Kidney (tissue), 14 donors: ENCODE data around the gene PSIP1. TPM values are rescaled to one million over a fixed set of nuclear protein-coding genes. Genes with fewer than 3 reads are reported as not detected.

ENCODE experiments used
- DNase-seq, 5 donors: peaks; one replicate each; pipeline ENCODE4 v3.0.0-alpha.2; 2013 to 2020
- FAIRE-seq: peaks from 2 replicates; lab custom pipeline; 2012; peaks lifted over from hg19 to GRCh38; lab: Jason Lieb, UNC
- H3K27ac ChIP-seq, 2 donors: one replicate each; pipeline ENCODE4 v1.7.0; 2013; ENCODE audit warnings: low read depth in 2 of 2, low read length in 2 of 2, inconsistent platforms in 1 of 2
- H3K27me3 ChIP-seq: one replicate; pipeline ENCODE4 v1.7.1; 2013; ENCODE audit warnings: low read length, inconsistent platforms; ENCODE audit not compliant: control insufficient read depth, insufficient read depth
- H3K36me3 ChIP-seq, 3 donors: one replicate each; pipeline versions ENCODE4 v1.7.0 to v1.7.1; 2013; ENCODE audit warnings: low read length in 3 of 3, control low read depth in 1 of 3, inconsistent platforms in 1 of 3; ENCODE audit not compliant: insufficient read depth in 3 of 3, control insufficient read depth in 2 of 3
- H3K4me1 ChIP-seq, 3 donors: one replicate each; pipeline versions ENCODE4 v1.7.0 to v1.7.1; 2013; ENCODE audit warnings: low read length in 3 of 3, inconsistent platforms in 1 of 3, low read depth in 1 of 3; ENCODE audit not compliant: control insufficient read depth in 2 of 3, insufficient read depth in 2 of 3
- H3K4me3 ChIP-seq, 3 donors: one replicate each; pipeline versions ENCODE4 v1.7.0 to v1.8.1; 2013; ENCODE audit warnings: low read length in 3 of 3, control low read depth in 1 of 3, inconsistent platforms in 1 of 3
- H3K9ac ChIP-seq, 3 donors: one replicate each; pipeline versions ENCODE4 v1.7.0 to v1.7.1; 2013; ENCODE audit warnings: low read length in 3 of 3, control low read depth in 1 of 3, inconsistent platforms in 1 of 3
- H3K9me3 ChIP-seq, 3 donors: one replicate each; pipeline versions ENCODE4 v1.7.0 to v1.7.1; 2013; ENCODE audit warnings: low read length in 3 of 3, control low read depth in 1 of 3, inconsistent platforms in 1 of 3; ENCODE audit not compliant: control insufficient read depth in 2 of 3, insufficient read depth in 1 of 3
- CTCF ChIP-seq: IDR thresholded peaks from 3 replicates; pipeline ENCODE4 v1.5.1; 2012; ENCODE audit warnings: mild to moderate bottlenecking, moderate library complexity, borderline replicate concordance; ENCODE audit not compliant: insufficient read depth; ENCODE audit errors: extremely low read depth
- intact Hi-C: fragments of 100-400 bp; cut with DNase I; formaldehyde crosslinking; loops from one replicate; pipeline ENCODE4 v1.11.1; 2022
- polyA plus RNA-seq: library from polyadenylated mRNA; stranded (reverse); fragments of 350-450 nt; fragmentation: Illumina TruSeq; extraction: RNeasy Lipid Tissue Mini Kit (QIAGEN cat#74804); gene quantifications from one replicate; pipeline ENCODE4 v1.2.3, GENCODE V29; 2014; ENCODE audit warnings: low read depth, low replicate concordance; ENCODE audit not compliant: insufficient read depth
- total RNA-seq: library from RNA; stranded (reverse); fragmentation: NEBNext Ultra II Directional; extraction: Animal tissue kit (Norgen Biotek cat#: 25700); gene quantifications from one replicate; pipeline ENCODE4 v1.2.1, GENCODE V29; 2021
- donor health status: control.
- donor health status: control.
- donor health status: control.
- donor health status: control.
- donor health status: control.
- donor health status: DM: yes; HTN: yes; CAD: no.
- donor health status: Normal renal cell carcinoma (clear cell type).

PSIP1 gene
- total and polyA plus RNA-seq, 2 donors from 2014 or later = 31.1 to 43.9 TPM

DNA sequence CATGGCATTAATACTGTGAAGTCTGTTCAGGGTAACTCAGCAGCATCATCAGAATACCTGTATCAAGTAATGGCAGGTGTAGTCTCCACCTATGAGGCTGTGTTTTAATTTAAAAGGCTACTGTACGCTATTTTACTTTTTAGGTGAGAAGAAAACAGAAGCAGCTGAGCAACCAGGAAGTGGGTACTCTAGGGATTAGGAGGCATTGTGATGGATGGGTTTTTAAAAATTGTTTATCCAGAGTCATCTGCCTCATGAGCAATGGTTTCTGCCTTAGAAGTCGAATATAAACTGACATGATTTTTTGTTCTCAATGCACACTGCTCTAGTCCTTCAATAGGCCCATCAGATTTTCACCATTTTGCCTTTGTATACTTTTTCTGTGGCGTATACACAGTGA, 42.6 kb downstream of the PSIP1 start:
- H3K36me3 ChIP-seq = peaks cover 9 to 25% (median 15%) of the 10 kb centered on the region in 3 donors
- no peak for TF ChIP-seq CTCF
- DNase-seq (no peak), FAIRE-seq (no peak)
- intact Hi-C loops = no loop called here
- no peaks in the 10 kb centered on the region for H3K27me3 ChIP-seq
- H3K4me1 ChIP-seq = no peaks in the 10 kb centered on the region
- no peak overlapping the region for H3K9ac ChIP-seq
- H3K4me3 ChIP-seq = no peak overlapping the region
- H3K9me3 ChIP-seq = no peaks in the 10 kb centered on the region
- H3K27ac ChIP-seq = no peak overlapping the region

GRCh38 chr9:15461601-15462000, 49.2 kb downstream of the PSIP1 start:
- no peak for TF ChIP-seq CTCF
- Histone ChIP-seq H3K27me3 (no peaks in the 10 kb centered on the region), H3K4me1 (no peaks in the 10 kb centered on the region), H3K27ac (no peak overlapping the region), H3K4me3 (no peak overlapping the region), H3K36me3 (peaks cover 10 to 29% (median 19%) of the 10 kb centered on the region in 3 donors), H3K9me3 (no peaks in the 10 kb centered on the region), H3K9ac (no peak overlapping the region)
- intact Hi-C loops = no loop called here
- no peak for FAIRE-seq
- DNase-seq = no peak

DNA sequence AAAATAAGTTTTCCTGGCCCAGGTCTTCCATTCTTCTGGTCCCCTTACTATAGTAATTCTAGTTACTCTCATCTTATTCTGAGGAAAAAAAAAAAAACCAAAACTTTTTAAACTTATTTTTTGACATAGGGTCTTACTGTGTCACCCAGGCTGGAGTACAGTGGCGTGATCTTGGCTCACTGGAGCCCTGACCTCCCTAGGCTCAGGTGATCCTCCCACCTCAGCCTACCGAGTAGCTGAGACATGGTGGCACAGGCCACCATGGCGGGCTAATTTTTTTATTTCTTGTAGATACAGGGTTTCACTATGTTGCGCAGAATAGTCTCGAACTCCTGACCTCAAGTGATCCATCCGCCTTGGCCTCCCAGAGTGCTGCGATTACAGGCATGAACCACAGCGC, 49.7 kb downstream of the PSIP1 start:
- FAIRE-seq (no peak), DNase-seq (no peak)
- Histone ChIP-seq H3K9me3 (no peaks in the 10 kb centered on the region), H3K36me3 (peaks cover 11 to 24% (median 18%) of the 10 kb centered on the region in 3 donors), H3K9ac (no peak overlapping the region), H3K4me3 (no peak overlapping the region), H3K4me1 (no peaks in the 10 kb centered on the region), H3K27ac (no peak overlapping the region), H3K27me3 (no peaks in the 10 kb centered on the region)
- TF ChIP-seq CTCF = no peak
- intact Hi-C loops = no loop called here

GRCh38 chr9:15453956-15454355, 56.8 kb downstream of the PSIP1 start:
- Histone ChIP-seq H3K27me3 (no peaks in the 10 kb centered on the region), H3K4me3 (no peak overlapping the region), H3K4me1 (no peaks in the 10 kb centered on the region), H3K36me3 (peaks cover 5 to 17% (median 11%) of the 10 kb centered on the region in 3 donors), H3K9me3 (no peaks in the 10 kb centered on the region), H3K27ac (no peak overlapping the region), H3K9ac (no peak overlapping the region)
- DNase-seq (no peak), FAIRE-seq (no peak)
- intact Hi-C loops = no loop called here
- no peak for TF ChIP-seq CTCF
